ENCODE measurements around the gene TBC1D1. TPM values are rescaled to one million over a fixed set of nuclear protein-coding genes. Genes with fewer than 3 reads are reported as not detected.

TBC1D1 gene
- total and polyA plus RNA-seq, 2 donors (not counting 3 experiments of a cell fraction or from before 2014, with no cell fraction given) = 63.5 to 116 TPM

- Histone ChIP-seq H3K27ac (ENCODE audit: insufficient read depth, low read depth, low read length) (no peak overlapping the region), H4K20me1 (replicated peaks; ENCODE audit: control insufficient read depth, extremely low read depth, insufficient read depth, low read length) (no peaks in the 10 kb centered on the region), H3K4me2 (ENCODE audit: insufficient read depth, low read length) (no peak overlapping the region), H3K36me3 (ENCODE audit: control insufficient read depth in 2 of 2, extremely low read depth in 1 of 2, insufficient read depth in 2 of 2, low read length in 2 of 2) (peaks cover 3 to 7% of the 10 kb centered on the region in 2 experiments), H3K9me3 (replicated peaks; ENCODE audit: control insufficient read depth, insufficient read depth, low read length) (no peaks in the 10 kb centered on the region), H3K4me3 (replicated peaks in 1 of 3; ENCODE audit: insufficient read depth in 1 of 3, low read depth in 1 of 3, low read length in 3 of 3) (no peak overlapping the region), H3K9ac (replicated peaks; ENCODE audit: extremely low read depth, insufficient read depth, low read length) (no peak overlapping the region), H3K9me1 (replicated peaks; ENCODE audit: control insufficient read depth, extremely low read depth, insufficient read depth, low read length) (peaks cover 2% of the 10 kb centered on the region), H3K4me1 (ENCODE audit: control insufficient read depth, extremely low read depth, insufficient read depth, low read length) (peaks cover 5% of the 10 kb centered on the region), H2AFZ (ENCODE audit: low read depth, low read length) (no peak overlapping the region), H3K79me2 (ENCODE audit: control insufficient read depth, insufficient read depth, low read length) (no peaks in the 10 kb centered on the region), H3K27me3 (ENCODE audit: control insufficient read depth in 2 of 2, insufficient read depth in 2 of 2, low read length in 2 of 2) (no peaks in the 10 kb centered on the region)
- CTCF ChIA-PET = no interaction called here
- DNase-seq (ENCODE audit: low read depth, low spot score) = no peak
- no peak for TF ChIP-seq MAX (IDR thresholded peaks at IDR 0.05; ENCODE audit: insufficient read depth, insufficient read length)
- no peak for TF ChIP-seq FOS (IDR thresholded peaks at IDR 0.05; ENCODE audit: borderline replicate concordance, insufficient read depth, low read length)
- no peak for TF ChIP-seq CTCF (IDR thresholded peaks at IDR 0.05; ENCODE audit: extremely low read depth in 1 of 2, insufficient read depth in 1 of 2, low read depth in 1 of 2, low read length in 2 of 2)
- no peak for TF ChIP-seq MYC (IDR thresholded peaks at IDR 0.05; ENCODE audit: low read depth, low read length)
- no peak for TF ChIP-seq GATA2 (IDR thresholded peaks at IDR 0.05; ENCODE audit: insufficient read depth, insufficient read length, low read depth, low read length)
- TF ChIP-seq EZH2 (IDR thresholded peaks at IDR 0.05; ENCODE audit: borderline replicate concordance, low read depth, low read length, severe bottlenecking) = no peak
- no peak for TF ChIP-seq POLR2A (IDR thresholded peaks at IDR 0.05; ENCODE audit: low read depth, low read length)
- no peak for FAIRE-seq
- dilution Hi-C loops (cut with MboI; ENCODE audit: extremely low pct_ligation_motif_present, low sequenced_read_pairs) = no loop called here
- intact Hi-C loops (cut with micrococcal nuclease) = no loop called here
- POLR2A ChIA-PET = no interaction called here
- BruUV-seq (replicated peaks) = no TSS peak
These were observed 134.8 kb downstream of the TBC1D1 start for GRCh38 chr4:38025665-38026064.

Data from endothelial cell of umbilical vein (primary cell).